RWPE2 (cell line): Measurements from ENCODE around the gene TMEM135.

Experiments
- ATAC-seq: fragments of 200-7000 bp; cut with Tn5 transposase; 3 replicates; pipeline ENCODE4 v1.9.1; 2021; ENCODE audit warnings: low read depth
- DNase-seq: peaks from one replicate; pipeline ENCODE4 v3.0.0-alpha.2; 2020; ENCODE audit warnings: low spot score
- H3K27ac ChIP-seq: fragments of 450-650 bp; 2 replicates; pipeline ENCODE4 v1.5.1; 2017; ENCODE audit warnings: mild to moderate bottlenecking; ENCODE audit not compliant: poor library complexity, severe bottlenecking
- H3K27me3 ChIP-seq: fragments of 250-450 bp; sonication (Bioruptor Pico); 2 replicates; pipeline ENCODE4 v1.5.1; 2021; ENCODE audit warnings: mild to moderate bottlenecking, moderate library complexity; ENCODE audit not compliant: insufficient read depth, poor library complexity, severe bottlenecking
- H3K36me3 ChIP-seq: fragments of 250-450 bp; sonication (Bioruptor Pico); 2 replicates; pipeline ENCODE4 v1.5.1; 2020; ENCODE audit warnings: low read depth, mild to moderate bottlenecking, moderate library complexity
- H3K4me1 ChIP-seq: fragments of 250-450 bp; sonication (Bioruptor Pico); 2 replicates; pipeline ENCODE4 v1.5.1; 2021; ENCODE audit warnings: mild to moderate bottlenecking, moderate library complexity; ENCODE audit not compliant: insufficient read depth, poor library complexity, severe bottlenecking
- H3K4me3 ChIP-seq: fragments of 250-450 bp; sonication (Bioruptor Pico); 2 replicates; pipeline ENCODE4 v1.5.1; 2021; ENCODE audit warnings: mild to moderate bottlenecking, moderate library complexity; ENCODE audit not compliant: severe bottlenecking
- H3K9me3 ChIP-seq: fragments of 250-450 bp; sonication (Bioruptor Pico); 2 replicates; pipeline ENCODE4 v1.5.1; 2021; ENCODE audit warnings: mild to moderate bottlenecking, moderate library complexity; ENCODE audit not compliant: severe bottlenecking
- CTCF ChIP-seq: fragments of 450-650 bp; IDR thresholded peaks from one replicate; pipeline ENCODE4 v1.5.1; 2017; ENCODE audit warnings: mild to moderate bottlenecking, moderate library complexity; ENCODE audit not compliant: poor library complexity, severe bottlenecking

The TMEM135 gene

GRCh38 chr11:87347441-87347840 lies 309.7 kb downstream of the TMEM135 start:
- TF ChIP-seq CTCF = no peak
- Histone ChIP-seq H3K9me3 (no peaks in the 10 kb centered on the region), H3K4me1 (no peaks in the 10 kb centered on the region), H3K27ac (no peak overlapping the region), H3K4me3 (no peak overlapping the region), H3K27me3 (no peaks in the 10 kb centered on the region), H3K36me3 (no peaks in the 10 kb centered on the region)
- no peak for DNase-seq
- no peak for ATAC-seq

GRCh38 chr11:87347854-87348253 lies 310.1 kb downstream of the TMEM135 start:
- ATAC-seq (no peak), DNase-seq (no peak)
- Histone ChIP-seq H3K36me3 (no peaks in the 10 kb centered on the region), H3K4me3 (no peak overlapping the region), H3K4me1 (no peaks in the 10 kb centered on the region), H3K27ac (no peak overlapping the region), H3K27me3 (no peaks in the 10 kb centered on the region), H3K9me3 (no peaks in the 10 kb centered on the region)
- no peak for TF ChIP-seq CTCF

- no peak for DNase-seq
- Histone ChIP-seq H3K27me3 (no peaks in the 10 kb centered on the region), H3K9me3 (no peaks in the 10 kb centered on the region), H3K27ac (no peak overlapping the region), H3K36me3 (no peaks in the 10 kb centered on the region), H3K4me3 (no peak overlapping the region), H3K4me1 (no peaks in the 10 kb centered on the region)
- TF ChIP-seq CTCF = no peak
- no peak for ATAC-seq
Observed at GRCh38 chr11:87351676-87352075, 313.9 kb downstream of the TMEM135 start.

GRCh38 chr11:87352759-87353707 lies 315.3 kb downstream of the TMEM135 start:
- Histone ChIP-seq H3K9me3 (no peaks in the 10 kb centered on the region), H3K36me3 (no peaks in the 10 kb centered on the region), H3K4me1 (no peaks in the 10 kb centered on the region), H3K27ac (no peak overlapping the region), H3K4me3 (no peak overlapping the region), H3K27me3 (no peaks in the 10 kb centered on the region)
- TF ChIP-seq CTCF = peak; percentile 97
- ATAC-seq (peak; percentile 93), DNase-seq (peak; percentile 79)
